Keratinocyte (primary cell): Measurements from ENCODE around the gene KIFC3.

Experiments used
- EZH2 ChIP-seq: IDR thresholded peaks from one replicate; pipeline ENCODE4 v1.6.1; 2012; ENCODE audit warnings: inconsistent platforms, mild to moderate bottlenecking, low read length, moderate library complexity
- TF ChIP-seq, protein P1 (sequence below), 3 experiments: IDR thresholded peaks in 1 of 3; conservative IDR thresholded peaks in 1 of 3; optimal IDR thresholded peaks in 1 of 3; 2 replicates in 2 of 3; 3 replicates in 1 of 3; pipeline versions ENCODE3 to v1.5.1; 2011; ENCODE audit warnings: low read length in 3 of 3, mild to moderate bottlenecking in 3 of 3, moderate library complexity in 2 of 3, control low read depth in 1 of 3, inconsistent platforms in 1 of 3; ENCODE audit not compliant: insufficient read depth in 2 of 3; ENCODE audit errors: extremely low read depth in 1 of 3

DNA sequence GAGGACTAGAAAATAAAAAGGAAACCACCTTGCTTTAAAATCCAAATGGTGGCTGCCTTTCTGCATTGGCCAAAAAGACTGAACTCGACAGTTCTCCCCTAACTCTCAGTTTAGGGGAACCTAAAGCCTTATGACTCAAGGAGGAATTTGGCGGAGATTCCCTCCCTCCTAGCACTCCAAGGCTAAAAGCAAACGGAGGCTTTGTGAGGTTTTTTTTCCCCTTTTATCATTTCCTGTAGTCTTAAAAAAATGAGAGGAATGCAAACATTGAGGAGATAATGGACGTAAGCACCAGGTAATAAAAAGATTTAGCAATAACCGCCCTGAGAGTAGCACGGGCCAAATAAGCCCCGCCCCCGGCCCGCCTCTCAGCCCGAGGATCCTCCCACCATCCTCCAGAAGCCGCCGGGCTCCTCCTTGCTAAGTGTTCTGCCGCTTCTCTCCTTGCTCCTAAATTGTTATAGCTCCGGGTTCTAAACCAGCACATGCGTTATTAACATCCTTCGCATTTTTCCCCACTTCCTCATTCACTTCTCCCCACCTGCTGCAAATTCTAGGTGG, 5.8 kb upstream of the KIFC3 start:
- TF ChIP-seq EZH2: no peak
- TF ChIP-seq, protein P1, sequence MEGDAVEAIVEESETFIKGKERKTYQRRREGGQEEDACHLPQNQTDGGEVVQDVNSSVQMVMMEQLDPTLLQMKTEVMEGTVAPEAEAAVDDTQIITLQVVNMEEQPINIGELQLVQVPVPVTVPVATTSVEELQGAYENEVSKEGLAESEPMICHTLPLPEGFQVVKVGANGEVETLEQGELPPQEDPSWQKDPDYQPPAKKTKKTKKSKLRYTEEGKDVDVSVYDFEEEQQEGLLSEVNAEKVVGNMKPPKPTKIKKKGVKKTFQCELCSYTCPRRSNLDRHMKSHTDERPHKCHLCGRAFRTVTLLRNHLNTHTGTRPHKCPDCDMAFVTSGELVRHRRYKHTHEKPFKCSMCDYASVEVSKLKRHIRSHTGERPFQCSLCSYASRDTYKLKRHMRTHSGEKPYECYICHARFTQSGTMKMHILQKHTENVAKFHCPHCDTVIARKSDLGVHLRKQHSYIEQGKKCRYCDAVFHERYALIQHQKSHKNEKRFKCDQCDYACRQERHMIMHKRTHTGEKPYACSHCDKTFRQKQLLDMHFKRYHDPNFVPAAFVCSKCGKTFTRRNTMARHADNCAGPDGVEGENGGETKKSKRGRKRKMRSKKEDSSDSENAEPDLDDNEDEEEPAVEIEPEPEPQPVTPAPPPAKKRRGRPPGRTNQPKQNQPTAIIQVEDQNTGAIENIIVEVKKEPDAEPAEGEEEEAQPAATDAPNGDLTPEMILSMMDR (optimal IDR thresholded peaks at IDR 0.05 in 1 of 3, IDR thresholded peaks at IDR 0.05 in 1 of 3, conservative IDR thresholded peaks at IDR 0.05 in 1 of 3; ENCODE audit: extremely low read depth in 1 of 3, insufficient read depth in 2 of 3, low read length in 3 of 3): no peak
